ENCODE measurements around the gene SLC5A3.
A peak's percentile ranks its signal among the peaks of the same experiment; 100 is the strongest.

The SLC5A3 gene

DNA sequence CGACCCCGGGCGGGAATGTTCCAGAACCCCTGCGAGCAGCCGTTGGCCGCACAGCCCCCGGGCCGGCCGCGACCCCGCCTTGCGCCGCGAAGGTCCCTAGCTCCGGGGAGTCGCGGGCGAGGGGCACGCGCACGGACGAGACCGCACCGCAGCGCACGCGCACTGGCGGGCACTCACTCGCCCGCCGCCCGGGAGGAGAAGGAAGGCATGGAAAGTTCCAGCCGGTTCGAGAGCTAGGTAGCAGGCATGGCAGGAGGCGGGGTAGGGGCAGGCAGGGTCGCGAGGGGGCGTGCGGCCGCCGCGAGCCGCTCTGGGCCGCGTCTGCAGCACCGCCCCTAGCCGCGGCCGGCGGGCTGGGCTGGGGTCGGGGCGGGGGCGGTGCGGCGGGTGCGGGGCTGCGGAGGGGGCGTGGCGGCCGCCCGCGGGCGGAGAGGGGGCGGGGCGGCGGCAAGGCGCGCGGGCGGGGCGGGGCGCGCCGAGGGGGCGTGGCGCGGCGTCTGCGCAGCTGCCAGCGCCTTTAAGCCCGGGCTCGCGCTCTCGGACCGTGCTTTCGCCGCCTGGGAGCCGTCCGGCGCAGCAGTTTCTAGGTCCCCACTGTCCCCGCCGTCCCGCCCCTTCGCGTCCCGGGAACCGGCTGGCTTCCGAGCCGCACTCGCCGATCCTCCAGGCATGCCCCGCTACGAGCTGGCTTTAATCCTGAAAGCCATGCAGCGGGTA lies at the start of gene SLC5A3, which contains the start of gene MRPS6:
Gene SLC5A3, plus strand, starts transcription at position 547 of the 717 bp plus-strand sequence. CDS start 21,621 bp downstream, outside the sequence.
Gene MRPS6, plus strand, starts transcription at position 547 of the 717 bp plus-strand sequence. Its CDS starts 123 bp downstream, at position 670.
- DNase-seq: peak; percentile 62 to 82

DNA sequence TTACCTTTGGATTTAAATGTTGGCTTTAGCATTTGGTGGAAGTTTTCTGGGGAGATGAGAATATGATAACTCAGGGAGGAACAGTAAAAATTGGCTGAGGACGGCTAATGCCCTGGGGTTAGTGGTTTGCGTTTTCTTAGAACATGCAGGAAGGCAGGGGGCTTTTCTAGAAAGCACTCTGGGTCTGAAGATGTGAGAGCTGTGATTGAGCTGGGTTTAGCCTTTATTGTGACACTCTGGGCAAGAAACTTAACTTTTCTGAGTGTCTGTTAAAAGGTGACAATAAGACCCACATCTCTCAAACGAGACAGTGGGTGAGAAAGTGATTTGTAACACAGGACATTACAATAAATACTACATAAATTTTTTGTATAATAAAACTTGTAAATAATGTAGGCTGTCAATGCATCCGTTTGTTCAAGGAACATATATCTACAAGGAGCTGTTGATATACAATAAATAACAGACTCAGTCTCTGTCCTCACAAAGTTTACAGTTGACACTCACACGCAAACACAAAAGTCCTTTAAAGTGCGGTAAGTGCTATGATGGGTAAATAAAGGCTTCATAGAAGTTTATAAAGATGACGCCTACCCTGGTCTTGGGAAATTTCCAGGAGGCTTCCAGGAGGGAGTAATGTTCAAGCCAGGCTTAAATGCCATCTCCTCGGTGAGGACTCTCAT lies 49.5 kb upstream of the SLC5A3 start:
- DNase-seq: no peak

DNA sequence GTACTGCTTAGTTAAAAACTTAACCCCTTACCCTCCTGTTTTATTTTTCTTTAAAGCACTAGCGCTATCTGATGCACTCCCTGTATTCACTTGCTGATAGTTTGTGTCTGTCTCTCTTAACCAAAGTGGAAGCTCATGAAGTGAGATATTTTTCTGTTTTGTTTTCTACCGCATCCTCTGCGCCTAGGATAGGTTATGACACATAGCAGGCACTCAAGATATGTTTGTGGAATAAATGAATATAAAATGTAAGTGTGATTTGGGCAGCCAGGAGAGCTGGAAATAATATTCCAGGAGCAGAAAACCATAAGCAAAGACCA lies 49.0 kb upstream of the SLC5A3 start:
- DNase-seq: no peak

DNA sequence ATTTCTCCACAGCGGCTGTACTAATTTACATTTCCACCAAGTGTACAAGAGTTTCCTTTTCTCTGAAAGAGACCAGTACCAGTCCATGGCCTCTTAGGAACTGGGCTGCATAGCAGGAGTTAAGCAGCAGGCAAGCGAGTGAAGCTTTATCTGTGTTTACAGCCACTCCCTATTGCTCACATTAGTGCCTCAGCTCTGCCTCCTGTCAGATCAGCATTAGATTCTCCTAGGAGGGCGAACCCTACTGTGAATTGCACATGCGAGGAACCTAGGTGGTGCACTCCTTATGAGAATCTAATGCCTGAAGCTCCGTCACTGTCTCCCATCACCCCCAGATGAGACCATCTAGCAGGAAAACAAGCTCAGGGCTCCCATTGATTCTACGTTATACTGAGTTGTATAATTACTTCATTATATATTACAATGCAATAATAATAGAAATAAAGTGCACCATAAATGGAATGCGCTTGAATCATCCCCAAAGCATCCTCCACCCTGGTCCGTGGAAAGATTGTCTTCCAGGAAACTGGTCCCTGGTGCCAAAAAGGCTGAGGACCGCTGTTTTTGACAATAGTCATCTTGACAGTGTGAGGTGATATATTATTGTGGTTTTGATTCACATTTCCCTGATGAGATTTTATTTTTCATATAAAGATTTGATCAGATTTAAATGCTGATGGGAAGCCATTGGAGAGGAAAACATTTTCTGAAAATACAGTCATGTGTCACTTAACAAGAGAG lies 45.5 kb upstream of the SLC5A3 start:
- no peak for DNase-seq

DNA sequence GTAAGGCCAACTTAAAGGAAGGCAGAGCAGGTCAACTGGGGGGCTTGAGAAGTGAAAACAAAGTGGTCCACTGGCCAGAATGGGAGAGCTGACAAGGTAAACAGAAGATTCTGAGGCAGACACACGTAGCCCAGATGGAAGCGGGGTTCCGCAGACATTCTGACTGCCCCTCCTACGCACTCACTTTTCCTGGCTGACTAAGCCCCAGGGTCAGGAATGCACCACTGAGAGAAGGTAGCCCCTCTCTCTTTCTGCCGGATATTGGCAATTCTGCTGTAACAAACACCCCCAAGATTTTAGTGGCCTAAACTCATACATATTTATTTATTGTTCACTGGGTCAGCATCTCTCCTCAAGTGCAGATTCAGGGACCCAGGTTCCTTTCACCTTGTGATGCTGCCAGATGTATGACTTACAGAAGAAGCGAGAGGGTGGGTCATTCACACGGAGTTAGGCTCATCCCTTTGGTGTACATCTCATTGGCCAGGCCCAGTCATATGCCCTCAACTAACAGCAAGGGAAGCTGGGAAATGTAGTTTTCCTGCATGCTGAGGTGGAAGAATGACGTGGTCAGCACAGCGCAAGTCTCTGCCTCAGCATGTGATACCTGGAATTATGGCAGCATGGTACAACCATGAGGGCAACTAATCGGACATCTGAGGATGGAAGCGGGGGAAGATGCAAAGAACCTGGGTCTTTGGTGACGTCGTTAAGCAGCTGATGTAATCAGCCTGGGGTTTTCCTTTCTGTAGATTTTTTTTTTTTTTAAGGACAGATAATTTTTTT lies 43.4 kb upstream of the SLC5A3 start:
- no peak for DNase-seq

DNA sequence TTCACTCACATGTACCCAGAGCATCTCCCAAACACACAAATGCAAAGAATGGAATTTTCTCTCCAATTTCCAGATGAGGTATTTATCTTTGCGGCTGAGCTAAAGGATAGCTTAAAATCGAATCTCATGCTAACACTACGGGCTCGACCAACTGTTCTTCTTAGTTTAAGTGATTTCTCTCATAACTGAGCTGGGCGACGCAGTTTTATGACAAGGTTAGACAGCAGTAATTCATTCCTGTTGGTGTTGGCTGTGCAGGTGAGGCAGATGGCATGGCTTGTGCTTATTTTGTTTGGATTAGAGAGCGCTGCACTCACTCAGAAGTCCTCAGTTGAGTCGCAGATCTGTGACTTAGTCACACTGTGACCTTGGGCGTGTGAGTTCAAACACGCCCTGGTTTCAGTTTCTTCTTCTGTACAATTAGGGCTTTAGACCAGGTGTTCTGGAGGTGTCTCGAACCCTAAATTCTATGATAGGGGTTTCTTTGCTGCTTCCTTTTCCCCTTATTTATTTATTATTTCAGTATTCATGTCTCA lies 41.5 kb upstream of the SLC5A3 start:
- no peak for DNase-seq

DNA sequence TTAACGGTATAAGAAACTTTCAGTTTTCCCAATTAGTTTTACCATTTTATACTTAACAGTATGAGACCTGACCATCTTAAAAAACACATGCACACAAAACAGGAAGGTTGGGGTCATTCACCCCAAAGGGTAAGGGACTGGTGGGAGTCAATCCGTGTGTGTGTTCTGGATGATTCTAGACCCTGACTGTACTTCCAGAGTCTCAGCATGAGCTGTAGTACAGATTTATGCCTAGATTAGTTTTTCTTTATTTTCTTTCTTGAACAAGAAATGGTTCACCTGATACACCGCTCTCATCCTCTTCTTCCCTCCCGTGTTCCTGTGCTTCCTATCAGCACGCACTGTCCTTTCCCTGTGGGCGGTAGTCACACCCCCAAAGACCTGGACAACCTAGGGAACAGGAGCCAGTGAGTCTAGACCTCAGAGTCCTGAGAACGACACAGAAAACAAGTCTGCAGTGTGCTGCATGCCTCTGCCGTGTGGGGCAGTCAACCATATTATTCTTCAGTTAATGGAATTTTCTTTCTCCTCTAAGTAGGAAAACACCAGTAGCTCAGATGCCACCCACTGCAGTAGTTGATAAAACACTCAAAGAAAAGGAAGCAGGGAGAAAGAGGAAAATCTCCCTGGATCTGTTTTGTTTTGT lies 38.9 kb upstream of the SLC5A3 start:
- no peak for DNase-seq

DNA sequence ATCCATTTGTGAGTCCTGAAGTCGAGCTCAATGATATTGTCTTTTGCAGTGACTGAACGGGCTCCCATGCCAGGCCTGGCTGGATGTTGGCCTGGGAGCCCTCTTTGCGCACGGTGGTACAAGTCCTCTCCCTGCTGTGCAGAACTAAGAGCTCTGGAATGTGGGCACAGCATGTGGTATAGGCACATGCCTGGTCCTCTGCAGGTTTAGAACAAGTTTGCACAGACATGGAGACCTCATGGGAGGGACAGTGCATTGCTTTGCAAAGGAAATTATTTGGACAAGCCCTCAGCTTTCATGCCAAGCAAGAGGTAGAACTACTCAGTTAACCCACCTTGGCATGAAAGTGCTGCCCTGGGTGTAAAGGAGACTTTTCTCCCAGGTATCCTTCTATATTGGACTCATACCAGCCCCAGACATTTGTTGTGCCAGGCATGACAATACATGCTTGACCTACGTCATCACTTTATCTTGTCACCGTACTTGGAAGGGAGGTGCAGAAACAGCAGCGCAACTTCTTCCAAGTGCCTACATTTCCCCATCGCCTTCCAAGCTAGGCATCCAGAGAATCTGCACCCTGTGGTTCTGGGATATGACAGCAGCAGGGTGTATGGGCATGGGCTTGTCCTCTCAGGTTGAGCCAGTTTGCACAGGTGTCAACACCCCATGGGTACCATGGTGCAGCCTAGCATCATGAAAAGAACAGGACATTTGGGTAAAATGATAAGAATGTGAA lies 37.6 kb upstream of the SLC5A3 start:
- no peak for DNase-seq

DNA sequence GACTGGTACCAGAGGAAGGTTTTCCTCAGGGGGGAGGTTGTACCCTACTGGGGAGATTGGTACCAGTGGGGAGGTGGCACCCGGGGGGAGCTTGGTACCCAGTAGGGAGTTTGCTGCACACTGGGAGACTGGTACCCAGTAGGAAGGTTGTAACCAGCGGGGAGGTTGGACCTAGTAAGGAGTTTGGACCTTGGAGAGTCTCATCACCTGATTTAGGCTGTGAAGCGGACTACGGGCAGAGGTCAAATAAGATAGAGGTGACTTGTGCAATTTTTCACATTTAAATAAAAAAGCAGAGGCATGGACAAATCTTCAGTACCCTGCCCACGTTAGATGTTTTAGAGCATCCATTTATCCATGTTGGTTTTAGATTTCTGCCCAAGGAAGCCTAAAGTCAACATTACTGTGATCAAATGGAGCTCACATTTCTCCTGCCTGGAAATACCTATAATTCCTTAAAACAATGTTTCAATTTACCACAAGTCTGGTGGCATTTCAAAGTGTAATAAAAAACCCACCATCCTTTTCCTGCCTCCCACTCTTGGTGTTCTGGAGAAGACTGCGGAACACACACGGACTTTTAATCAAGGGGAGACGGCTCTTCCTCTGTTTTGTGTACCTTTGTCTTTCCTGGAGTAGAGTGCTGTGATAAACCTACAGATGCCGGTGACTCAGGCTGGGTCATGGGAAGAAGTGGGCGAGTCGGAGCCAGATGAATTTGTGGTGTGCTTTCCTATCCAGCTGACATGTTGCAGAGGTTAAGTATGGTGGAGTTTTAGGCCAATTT lies 36.2 kb upstream of the SLC5A3 start:
- DNase-seq: no peak

DNA sequence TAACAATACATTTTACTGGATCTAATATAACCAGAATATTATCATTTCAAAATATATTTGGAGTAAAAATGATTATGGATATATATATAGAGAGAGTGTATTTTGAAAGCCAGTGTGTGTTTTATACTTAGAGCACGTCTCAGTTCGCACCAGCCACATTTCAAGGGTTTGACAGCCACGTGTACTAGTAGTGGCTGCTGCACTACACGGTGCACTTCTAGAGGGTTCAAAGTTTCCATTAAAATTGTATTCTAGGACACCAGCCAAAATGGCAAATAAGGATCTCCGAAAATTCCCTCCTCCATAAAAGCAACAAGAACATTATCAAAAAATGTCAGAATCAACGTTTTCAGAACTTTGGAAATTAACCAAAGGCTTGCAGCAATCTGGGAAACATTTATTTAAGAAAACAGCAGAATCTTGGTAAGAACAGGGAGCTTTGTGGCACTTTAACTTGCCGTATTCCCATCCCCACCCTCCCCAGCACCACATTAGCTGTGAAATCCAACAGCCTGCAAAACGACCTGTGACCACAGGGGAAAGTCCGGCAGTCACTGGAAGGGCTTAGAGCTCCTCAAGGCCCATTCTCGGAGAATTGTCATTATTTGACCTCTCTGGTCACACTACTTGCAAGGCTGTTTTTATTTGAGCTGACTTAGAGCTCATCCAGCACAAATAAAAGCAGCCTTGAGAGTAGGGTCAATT lies 33.5 kb upstream of the SLC5A3 start:
- DNase-seq: no peak

DNA sequence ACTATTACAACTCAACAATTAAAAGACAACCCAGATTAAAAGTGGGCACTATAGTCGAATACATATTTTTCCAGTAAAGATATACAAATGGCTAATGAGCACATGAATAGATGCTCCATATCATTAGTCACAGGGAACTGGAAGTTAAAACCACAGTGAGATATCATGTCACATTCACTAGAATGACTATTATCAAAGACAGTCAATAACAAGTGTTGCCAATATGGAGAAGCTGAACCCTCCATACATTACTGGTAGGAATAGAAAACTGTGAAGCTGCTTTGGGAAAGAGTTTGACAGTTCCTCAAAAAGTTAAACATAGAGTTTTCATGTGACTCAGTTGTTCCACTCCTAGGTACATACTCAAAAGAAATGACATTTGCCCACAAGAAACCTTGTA lies 30.6 kb upstream of the SLC5A3 start:
- DNase-seq: no peak

DNA sequence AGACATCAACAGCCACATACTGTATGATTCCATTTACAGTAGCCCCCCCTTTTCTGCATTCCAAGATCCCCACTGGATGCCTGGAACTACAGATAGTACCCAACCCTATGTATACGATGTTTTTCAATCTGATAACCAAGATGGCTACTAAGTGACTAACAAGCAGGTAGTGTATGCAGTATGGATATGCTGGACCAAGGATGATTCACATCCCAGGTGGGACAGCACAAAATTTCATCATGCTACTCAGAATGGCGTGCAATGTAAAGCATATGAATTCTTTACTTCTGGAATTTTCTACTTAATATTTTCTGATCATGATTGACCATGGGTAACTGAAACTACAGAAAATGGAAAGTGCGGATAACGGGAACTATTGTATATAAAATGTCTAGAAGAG lies 30.0 kb upstream of the SLC5A3 start:
- DNase-seq: no peak

DNA sequence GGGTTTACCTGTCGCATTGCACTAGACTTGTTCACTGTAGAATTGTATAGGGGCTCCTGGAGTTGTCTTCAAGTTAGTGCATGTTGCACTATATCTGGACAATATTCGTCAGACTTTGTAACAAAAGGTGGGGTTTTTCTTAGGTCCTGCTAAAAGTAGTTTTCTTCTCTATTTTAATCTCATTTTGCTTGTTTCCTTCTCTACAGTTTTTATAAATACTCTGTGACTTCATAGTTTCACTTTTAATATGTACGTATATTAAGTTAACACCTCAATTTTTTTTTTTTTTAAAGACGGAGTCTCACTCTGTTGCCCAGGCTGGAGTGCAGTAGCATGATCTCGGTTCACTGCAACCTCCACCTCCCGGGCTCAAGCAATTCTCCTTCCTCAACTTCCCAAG lies 26.5 kb upstream of the SLC5A3 start:
- no peak for DNase-seq

DNA sequence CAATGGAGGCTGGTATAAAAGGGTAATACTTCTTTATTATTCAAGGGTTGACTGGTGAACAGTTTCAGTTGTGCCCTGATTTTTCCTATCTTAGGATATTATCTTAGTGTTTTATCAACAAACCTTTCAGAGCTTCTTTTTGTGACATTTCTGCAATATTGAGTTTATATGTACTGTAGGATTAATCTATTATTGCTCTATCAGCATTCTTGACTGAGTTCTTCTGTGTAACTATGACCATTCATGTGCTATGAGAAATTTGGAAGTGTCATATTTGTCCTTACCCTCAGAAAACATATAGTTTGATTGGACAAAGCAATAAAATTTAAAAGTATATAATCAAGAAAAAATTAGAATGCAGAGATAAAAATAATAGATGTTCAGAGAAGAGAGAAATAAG lies 25.5 kb upstream of the SLC5A3 start:
- DNase-seq: no peak

DNA sequence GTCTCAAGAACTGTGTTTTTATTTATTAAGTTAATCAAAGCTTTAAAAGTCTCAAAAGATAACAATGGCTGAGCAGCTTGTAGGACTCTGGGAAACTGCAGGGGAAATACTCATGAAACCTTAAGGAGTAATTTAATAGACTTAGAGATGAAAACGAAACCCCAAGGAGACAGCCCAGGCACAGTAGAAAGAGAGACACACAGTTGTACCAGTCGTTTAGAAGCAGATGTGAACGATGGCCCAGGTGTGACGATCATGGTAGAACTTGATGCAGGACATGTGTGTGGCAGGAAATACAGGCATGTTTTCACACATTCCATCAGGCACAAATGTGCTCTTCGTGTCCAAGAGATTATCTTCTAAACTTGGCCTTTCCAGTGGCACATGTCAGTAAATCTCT lies 21.2 kb upstream of the SLC5A3 start:
- DNase-seq: no peak

DNA sequence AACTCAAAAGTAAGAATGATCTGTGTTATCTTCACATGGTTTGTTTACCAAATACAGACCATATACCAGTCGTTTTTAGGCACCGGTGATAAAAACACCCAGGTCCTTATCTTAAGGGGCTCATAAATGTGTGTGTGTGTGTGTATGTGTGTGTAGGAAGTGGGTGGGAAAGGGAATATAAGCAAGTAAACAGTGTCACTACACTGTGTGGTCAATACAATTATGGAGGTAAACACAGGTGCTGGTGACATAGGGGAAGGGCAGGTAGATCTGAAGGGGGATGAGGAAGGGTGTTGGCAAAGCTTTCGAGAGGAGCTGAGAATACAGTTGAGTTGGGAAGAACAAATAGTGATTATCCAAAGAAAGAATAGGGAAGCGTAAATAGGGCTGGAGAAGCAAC lies 19.1 kb upstream of the SLC5A3 start:
- no peak for DNase-seq

DNA sequence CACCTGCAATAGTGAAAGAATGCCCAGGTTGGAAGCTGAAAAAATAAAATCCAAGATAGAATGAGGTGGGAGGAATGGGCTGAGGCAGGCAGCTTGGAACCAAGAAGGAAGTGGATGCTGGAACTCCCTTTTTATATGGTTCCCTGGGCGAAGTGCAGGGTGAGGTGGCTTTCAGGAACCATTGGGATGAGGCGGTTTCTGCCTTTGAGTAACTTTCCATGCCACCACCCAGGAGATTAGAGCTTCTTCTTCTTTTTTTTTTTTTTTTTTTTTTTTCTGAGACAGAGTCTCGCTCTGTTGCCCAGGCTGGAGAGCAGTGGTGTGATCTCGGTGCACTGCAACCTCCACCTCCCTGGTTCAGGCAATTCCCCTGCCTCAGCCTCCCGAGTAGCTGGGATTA lies 17.8 kb upstream of the SLC5A3 start:
- DNase-seq: no peak

DNA sequence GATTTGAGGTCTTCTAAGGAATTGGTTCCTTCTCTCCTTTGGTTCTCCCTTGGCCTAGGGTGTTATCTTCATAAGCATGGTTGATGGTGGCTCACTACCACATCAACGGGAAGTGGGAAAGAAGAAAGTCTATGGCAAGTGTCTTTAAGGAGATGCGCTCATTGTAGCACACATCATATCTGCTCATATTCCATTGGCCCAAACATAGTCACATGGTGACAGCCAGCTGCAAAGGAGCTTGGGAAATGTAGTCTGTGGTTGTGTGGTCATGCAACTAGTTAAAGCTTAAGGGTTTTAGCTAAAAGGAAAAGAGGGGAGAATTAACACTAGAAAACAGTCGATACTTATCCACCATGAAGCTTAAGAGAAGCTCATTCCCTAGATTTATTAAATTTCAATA lies 11.4 kb upstream of the SLC5A3 start:
- no peak for DNase-seq

DNA sequence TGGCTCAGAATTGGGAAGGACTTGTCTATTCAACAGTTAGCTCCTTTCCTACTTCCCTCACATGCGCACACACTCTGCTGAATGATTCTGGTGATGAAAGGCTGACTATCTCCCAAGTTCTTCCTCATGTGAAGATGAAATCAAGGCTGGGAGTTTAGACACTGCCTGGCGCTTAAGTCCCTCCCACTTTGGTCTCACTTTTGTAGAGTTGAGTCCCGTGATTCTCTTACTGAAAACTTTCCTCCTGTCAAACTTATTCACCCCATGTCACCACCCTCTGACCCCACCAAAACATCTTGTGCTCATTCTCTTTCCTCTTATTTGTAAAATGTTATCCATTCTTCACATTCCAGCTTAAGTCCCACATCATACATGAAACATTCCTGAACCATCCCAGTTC lies 8.4 kb upstream of the SLC5A3 start:
- DNase-seq: no peak

DNA sequence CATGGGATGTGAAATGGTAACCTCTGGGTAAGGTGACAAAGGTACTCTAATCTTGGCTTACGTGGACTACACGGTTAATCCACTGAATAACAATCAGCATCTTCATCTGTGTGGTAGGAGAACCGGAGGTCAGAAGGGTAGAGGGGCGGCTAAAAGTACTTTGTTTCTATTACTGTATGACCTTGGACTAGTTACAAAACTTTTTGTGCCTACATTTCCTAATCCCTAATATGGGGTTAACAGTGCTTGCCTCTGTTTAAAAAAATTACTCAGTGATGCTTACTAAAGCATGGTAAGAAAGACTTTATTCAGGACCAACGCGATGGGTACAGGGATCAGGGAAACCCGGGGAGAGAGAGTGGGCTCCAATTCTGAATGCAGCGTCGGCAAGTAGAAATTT lies 1.7 kb upstream of the SLC5A3 start:
- no peak for DNase-seq
